Skeletal muscle tissue (tissue), 4 donors: ENCODE results near the gene MOV10. TPM values are rescaled to one million over a fixed set of nuclear protein-coding genes. Genes with fewer than 3 reads are reported as not detected.

Experiments used
- H3K27ac ChIP-seq: one replicate; pipeline ENCODE4 v1.7.0; 2013; ENCODE audit warnings: mild to moderate bottlenecking, low read depth, low read length, inconsistent platforms
- H3K27me3 ChIP-seq, 3 donors: one replicate each; pipeline ENCODE4 v1.7.0; 2013; ENCODE audit warnings: low read length in 3 of 3; ENCODE audit not compliant: control insufficient read depth in 3 of 3, insufficient read depth in 3 of 3
- H3K36me3 ChIP-seq, 3 donors: one replicate each; pipeline ENCODE4 v1.7.0; 2013; ENCODE audit warnings: low read length in 3 of 3; ENCODE audit not compliant: control insufficient read depth in 3 of 3, insufficient read depth in 3 of 3
- H3K4me1 ChIP-seq, 3 donors: one replicate each; pipeline ENCODE4 v1.7.0; 2013; ENCODE audit warnings: low read length in 3 of 3, mild to moderate bottlenecking in 3 of 3; ENCODE audit not compliant: control insufficient read depth in 3 of 3, insufficient read depth in 3 of 3
- H3K4me3 ChIP-seq, 3 donors: one replicate each; pipeline ENCODE4 v1.7.0; 2013; ENCODE audit warnings: low read length in 3 of 3
- H3K9ac ChIP-seq, 3 donors: one replicate each; pipeline ENCODE4 v1.7.0; 2013; ENCODE audit warnings: low read length in 3 of 3, mild to moderate bottlenecking in 3 of 3, moderate library complexity in 2 of 3, low read depth in 1 of 3
- H3K9me3 ChIP-seq, 3 donors: one replicate each; pipeline ENCODE4 v1.7.0; 2013; ENCODE audit warnings: low read length in 3 of 3; ENCODE audit not compliant: control insufficient read depth in 3 of 3
- total RNA-seq: library from RNA; depleted of rRNA; stranded (reverse); fragments of >200 nt; gene quantifications from one replicate; pipeline ENCODE4 v1.2.3, GENCODE V29; 2014
- donor health status: Osteomylitis.

The MOV10 gene
- total RNA-seq, 1 donor from 2014 or later: 27.7 TPM

- H3K27ac ChIP-seq: no peak overlapping the region
- H3K4me1 ChIP-seq: peaks cover 33 to 34% (median 34%) of the 10 kb centered on the region in 3 donors
- H3K27me3 ChIP-seq: no peaks in the 10 kb centered on the region
- peaks cover 37 to 61% (median 39%) of the 10 kb centered on the region in 3 donors for H3K36me3 ChIP-seq
- H3K9ac ChIP-seq: peak overlapping the region in 1 of 3 donors; percentile 25
- H3K4me3 ChIP-seq: no peak overlapping the region
- H3K9me3 ChIP-seq: no peaks in the 10 kb centered on the region
These were observed 22.3 kb downstream of the MOV10 start for GRCh38 chr1:112696578-112697314.

GRCh38 chr1:112697781-112698201 is 23.3 kb downstream of the MOV10 start:
- H3K36me3 ChIP-seq: peaks cover 37 to 61% (median 37%) of the 10 kb centered on the region in 3 donors
- H3K9ac ChIP-seq: no peak overlapping the region
- no peaks in the 10 kb centered on the region for H3K9me3 ChIP-seq
- no peaks in the 10 kb centered on the region for H3K27me3 ChIP-seq
- no peak overlapping the region for H3K27ac ChIP-seq
- H3K4me3 ChIP-seq: no peak overlapping the region
- H3K4me1 ChIP-seq: peaks cover 41 to 44% (median 43%) of the 10 kb centered on the region in 3 donors

GRCh38 chr1:112698366-112699310 is 24.2 kb downstream of the MOV10 start:
- Histone ChIP-seq H3K27ac (no peak overlapping the region), H3K9me3 (no peaks in the 10 kb centered on the region), H3K9ac (no peak overlapping the region), H3K27me3 (no peaks in the 10 kb centered on the region), H3K4me3 (no peak overlapping the region), H3K36me3 (peaks cover 35 to 58% (median 39%) of the 10 kb centered on the region in 3 donors), H3K4me1 (peaks cover 45 to 52% (median 50%) of the 10 kb centered on the region in 3 donors)

- peak overlapping the region; percentile 93 for H3K27ac ChIP-seq
- H3K27me3 ChIP-seq: no peaks in the 10 kb centered on the region
- peak overlapping the region in 1 of 3 donors; percentile 22 for H3K4me3 ChIP-seq
- H3K9ac ChIP-seq: peak overlapping the region; percentile 52 to 72 (median 67)
- peaks cover 54 to 61% (median 59%) of the 10 kb centered on the region in 3 donors for H3K4me1 ChIP-seq
- H3K36me3 ChIP-seq: peaks cover 32 to 50% (median 36%) of the 10 kb centered on the region in 3 donors
- H3K9me3 ChIP-seq: no peaks in the 10 kb centered on the region
These were observed 25.1 kb downstream of the MOV10 start for GRCh38 chr1:112699425-112700144.

GRCh38 chr1:112700290-112701226 is 26.1 kb downstream of the MOV10 start:
- H3K27me3 ChIP-seq: no peaks in the 10 kb centered on the region
- no peaks in the 10 kb centered on the region for H3K9me3 ChIP-seq
- peaks cover 58 to 71% (median 68%) of the 10 kb centered on the region in 3 donors for H3K4me1 ChIP-seq
- peaks cover 25 to 42% (median 31%) of the 10 kb centered on the region in 3 donors for H3K36me3 ChIP-seq
- H3K9ac ChIP-seq: peak overlapping the region; percentile 52 to 72 (median 67)
- peak overlapping the region in 2 of 3 donors; percentile 45 to 49 for H3K4me3 ChIP-seq
- H3K27ac ChIP-seq: peak overlapping the region; percentile 93

GRCh38 chr1:112701227-112702066 is 27.0 kb downstream of the MOV10 start:
- Histone ChIP-seq H3K9me3 (no peaks in the 10 kb centered on the region), H3K27me3 (no peaks in the 10 kb centered on the region), H3K9ac (peak overlapping the region in 2 of 3 donors; percentile 67 to 72), H3K36me3 (peaks cover 24 to 38% (median 31%) of the 10 kb centered on the region in 3 donors), H3K4me3 (peak overlapping the region in 2 of 3 donors; percentile 3 to 45), H3K4me1 (peaks cover 63 to 80% (median 72%) of the 10 kb centered on the region in 3 donors), H3K27ac (peak overlapping the region; percentile 93)

- H3K4me1 ChIP-seq: peaks cover 63 to 83% (median 72%) of the 10 kb centered on the region in 3 donors
- H3K27me3 ChIP-seq: no peaks in the 10 kb centered on the region
- H3K9me3 ChIP-seq: no peaks in the 10 kb centered on the region
- H3K36me3 ChIP-seq: peaks cover 18 to 32% (median 31%) of the 10 kb centered on the region in 3 donors
- H3K9ac ChIP-seq: peak overlapping the region in 1 of 3 donors; percentile 72
- no peak overlapping the region for H3K4me3 ChIP-seq
- H3K27ac ChIP-seq: peak overlapping the region; percentile 93
These were observed 27.6 kb downstream of the MOV10 start for GRCh38 chr1:112702067-112702395.

GRCh38 chr1:112702420-112703261 is 28.2 kb downstream of the MOV10 start:
- peaks cover 17 to 32% (median 28%) of the 10 kb centered on the region in 3 donors for H3K36me3 ChIP-seq

More at GRCh38 chr1:112702420-112703261, 28.2 kb downstream of the MOV10 start:
- H3K4me1 ChIP-seq: peaks cover 67 to 88% (median 75%) of the 10 kb centered on the region in 3 donors
- peak overlapping the region; percentile 93 for H3K27ac ChIP-seq
- H3K4me3 ChIP-seq: no peak overlapping the region
- no peak overlapping the region for H3K9ac ChIP-seq
- no peaks in the 10 kb centered on the region for H3K9me3 ChIP-seq
- no peaks in the 10 kb centered on the region for H3K27me3 ChIP-seq
